Left ventricle myocardium inferior (tissue), 1 donor: Measurements from ENCODE around the gene NME1. TPM values are rescaled to one million over a fixed set of nuclear protein-coding genes. Genes with fewer than 3 reads are reported as not detected.

Source experiments
- DNase-seq: peaks from one replicate; pipeline ENCODE4 v3.0.0-alpha.2; 2020
- H3K27ac ChIP-seq: fragments of 200-600 bp; replicated peaks from 2 replicates; pipeline ENCODE4 v1.8.0; 2021
- H3K27me3 ChIP-seq: fragments of 200-600 bp; 2 replicates; pipeline ENCODE4 v1.8.0; 2021; ENCODE audit warnings: low read depth
- H3K36me3 ChIP-seq: fragments of 200-600 bp; 2 replicates; pipeline ENCODE4 v1.8.0; 2021
- H3K4me1 ChIP-seq: fragments of 200-600 bp; 2 replicates; pipeline ENCODE4 v1.8.0; 2021
- H3K4me3 ChIP-seq: fragments of 200-600 bp; 2 replicates; pipeline ENCODE4 v1.8.0; 2021; ENCODE audit warnings: mild to moderate bottlenecking, moderate library complexity
- H3K9me3 ChIP-seq: fragments of 200-600 bp; replicated peaks from 2 replicates; pipeline ENCODE4 v1.8.0; 2021
- CTCF ChIP-seq: fragments of 200-600 bp; IDR thresholded peaks from 2 replicates; pipeline ENCODE4 v1.8.0; 2021; ENCODE audit warnings: antibody characterized with exemption, mild to moderate bottlenecking, borderline replicate concordance
- intact Hi-C: fragments of 100-400 bp; cut with micrococcal nuclease; formaldehyde crosslinking; loops from one replicate; pipeline ENCODE4 v1.11.0; 2022
- total RNA-seq: library from RNA; stranded (reverse); fragmentation: NEBNext Ultra II Directional; extraction: Animal tissue kit (Norgen Biotek cat#: 25700); gene quantifications from one replicate; pipeline ENCODE4 v1.2.1, GENCODE V29; 2021
- donor health status: DM: no; HTN: yes; CAD: no; lungs with severe emphysema.

The NME1 gene
- total RNA-seq, 1 donor from 2014 or later = 18.9 TPM

GRCh38 chr17:51203838-51204237 lies 50.5 kb downstream of the NME1 start:
- H3K9me3 ChIP-seq = no peaks in the 10 kb centered on the region
- H3K4me1 ChIP-seq = no peaks in the 10 kb centered on the region
- DNase-seq = no peak
- intact Hi-C loops = no loop called here
- no peak for TF ChIP-seq CTCF
- no peak overlapping the region for H3K4me3 ChIP-seq
- no peaks in the 10 kb centered on the region for H3K27me3 ChIP-seq
- H3K27ac ChIP-seq = no peak overlapping the region
- H3K36me3 ChIP-seq = peaks cover 98% of the 10 kb centered on the region

Other genes with a start within 250 kb of the NME1 start
- gene SPAG9, start 32.7 kb upstream of the NME1 start, total RNA-seq = 43.8 TPM
- gene NME2, start 12.9 kb downstream of the NME1 start, total RNA-seq = 220 TPM
- gene MBTD1, start 106.5 kb downstream of the NME1 start, total RNA-seq = 5.4 TPM
- gene UTP18, start 107.0 kb downstream of the NME1 start, total RNA-seq = 6.8 TPM